NCI-H82 treated with DMSO at 0.1 percent for 48 hours (cell line): ENCODE results near the gene ARHGAP26.

Experiments used
- DNase-seq: peaks from one replicate; lab custom pipeline; 2025; ENCODE audit not compliant: unreplicated experiment; lab: John Stamatoyannopoulos, UW

ARHGAP26 gene

GRCh38 chr5:143213231-143213850, 443.2 kb downstream of the ARHGAP26 start:
- no peak for DNase-seq

- no peak for DNase-seq
These were observed 443.7 kb downstream of the ARHGAP26 start for GRCh38 chr5:143213851-143214363.

GRCh38 chr5:143214458-143214857, 444.3 kb downstream of the ARHGAP26 start:
- DNase-seq = no peak

- DNase-seq = no peak
These were observed 444.7 kb downstream of the ARHGAP26 start for GRCh38 chr5:143214890-143215289.

GRCh38 chr5:143215690-143216089, 445.5 kb downstream of the ARHGAP26 start:
- no peak for DNase-seq

GRCh38 chr5:143216211-143216610, 446.0 kb downstream of the ARHGAP26 start:
- no peak for DNase-seq

- no peak for DNase-seq
These were observed 447.1 kb downstream of the ARHGAP26 start for GRCh38 chr5:143217065-143217803.

GRCh38 chr5:143217804-143218160, 447.6 kb downstream of the ARHGAP26 start:
- DNase-seq = no peak

- DNase-seq = no peak
These were observed 448.5 kb downstream of the ARHGAP26 start for GRCh38 chr5:143218517-143219170.

GRCh38 chr5:143219696-143220095, 449.5 kb downstream of the ARHGAP26 start:
- DNase-seq = no peak

GRCh38 chr5:143220748-143221251, 450.6 kb downstream of the ARHGAP26 start:
- no peak for DNase-seq

- DNase-seq = no peak
These were observed 452.4 kb downstream of the ARHGAP26 start for GRCh38 chr5:143222287-143223231.

GRCh38 chr5:143224672-143225071, 454.5 kb downstream of the ARHGAP26 start:
- no peak for DNase-seq

- no peak for DNase-seq
These were observed 455.3 kb downstream of the ARHGAP26 start for GRCh38 chr5:143225511-143225910.

- no peak for DNase-seq
These were observed 456.2 kb downstream of the ARHGAP26 start for GRCh38 chr5:143226361-143226760.

- DNase-seq = no peak
These were observed 456.7 kb downstream of the ARHGAP26 start for GRCh38 chr5:143226872-143227271.

- DNase-seq = no peak
These were observed 457.1 kb downstream of the ARHGAP26 start for GRCh38 chr5:143227301-143227700.

- no peak for DNase-seq
These were observed 458.6 kb downstream of the ARHGAP26 start for GRCh38 chr5:143228597-143229293.

GRCh38 chr5:143229426-143229895, 459.3 kb downstream of the ARHGAP26 start:
- DNase-seq = no peak
